Measurements from ENCODE around the gene PPIL6.

GRCh38 chr6:109342911-109343310, 97.5 kb downstream of the PPIL6 start:
- TF ChIP-seq POLR2A (IDR thresholded peaks at IDR 0.05; ENCODE audit: low read depth, low read length) (no peak), POLR2AphosphoS5 (IDR thresholded peaks at IDR 0.05; ENCODE audit: low read depth, low read length) (no peak), TAF1 (IDR thresholded peaks at IDR 0.05; ENCODE audit: borderline replicate concordance, low read depth, low read length) (no peak)

Data from GM12892 (cell line).